Right renal pelvis (tissue), 4 donors: ENCODE data around the gene GTF2IRD1. TPM values are rescaled to one million over a fixed set of nuclear protein-coding genes. Genes with fewer than 3 reads are reported as not detected.
"Not testable (repeated sequence)": the region's sequence is repeated elsewhere in the genome, so short reads cannot be mapped to it uniquely, and the experiment has no call there.

ENCODE experiments used
- DNase-seq, 4 donors: peaks; one replicate each; pipeline ENCODE4 v3.0.0-alpha.2; 2013; ENCODE audit warnings: low read depth in 4 of 4, low spot score in 3 of 4, missing footprints in 1 of 4
- polyA plus RNA-seq, 4 donors: library from polyadenylated mRNA; unstranded; fragments of 120-200 nt; gene quantifications; one replicate each; pipeline ENCODE4 v1.2.1, GENCODE V29; 2013; ENCODE audit not compliant: insufficient read length in 4 of 4

GTF2IRD1 gene
- polyA plus RNA-seq, 4 donors, result 50.6 to 56.2 (median 52.4) TPM

- DNase-seq, result not testable (repeated sequence)
These were observed 99.9 kb downstream of the GTF2IRD1 start for GRCh38 chr7:74553596-74554012.

DNA sequence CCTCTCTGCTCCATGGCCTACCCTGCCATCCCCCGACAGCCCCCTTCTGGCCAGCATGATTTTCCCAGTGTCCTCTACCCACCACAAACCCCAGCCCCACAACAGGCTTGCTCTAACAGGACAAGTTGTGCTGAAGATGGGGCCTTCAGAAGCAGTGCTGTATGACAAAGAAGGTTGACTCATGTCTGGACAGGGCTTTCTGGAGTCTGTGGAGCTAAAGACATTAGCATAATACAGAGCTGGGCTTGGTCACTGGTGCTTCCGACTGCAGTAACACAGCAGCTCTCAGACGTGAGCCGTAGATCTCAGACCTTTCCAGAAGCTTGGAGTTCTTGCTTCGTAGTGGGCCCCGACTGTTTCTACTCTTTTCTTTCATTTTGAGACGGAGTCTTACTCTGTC, 100.5 kb downstream of the GTF2IRD1 start:
- no peak for DNase-seq

DNA sequence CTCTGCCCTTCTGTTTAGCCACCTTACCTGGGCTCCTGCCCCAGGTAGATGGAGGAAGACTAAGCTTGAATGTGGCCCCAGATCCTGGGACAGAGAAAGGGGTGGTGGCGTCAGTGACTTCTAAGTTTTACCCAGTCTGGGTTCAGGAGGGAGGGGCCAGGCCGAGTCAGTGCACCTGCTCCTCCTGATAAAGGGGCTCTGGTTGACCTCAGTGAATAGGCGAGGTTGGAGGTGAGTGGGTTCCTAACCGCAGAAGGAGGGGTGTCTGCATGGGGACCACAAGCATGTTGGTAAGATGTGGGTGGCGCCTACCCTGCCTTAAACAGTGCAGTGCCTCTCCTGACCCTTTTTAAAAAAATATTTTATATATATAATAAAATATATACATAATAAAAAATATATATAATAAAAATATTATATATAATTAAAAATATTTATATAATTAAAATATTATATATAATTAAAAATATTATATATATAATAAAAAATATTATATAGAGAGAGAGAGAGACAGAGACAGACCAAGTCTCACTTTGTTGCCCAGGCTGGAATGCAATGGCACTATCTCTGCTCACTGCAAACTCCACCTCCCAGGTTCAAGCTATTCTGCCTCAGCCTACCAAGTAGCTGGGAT, 106.5 kb downstream of the GTF2IRD1 start:
- no peak for DNase-seq

- no peak for DNase-seq
These were observed 108.3 kb downstream of the GTF2IRD1 start for GRCh38 chr7:74561898-74562613.

DNA sequence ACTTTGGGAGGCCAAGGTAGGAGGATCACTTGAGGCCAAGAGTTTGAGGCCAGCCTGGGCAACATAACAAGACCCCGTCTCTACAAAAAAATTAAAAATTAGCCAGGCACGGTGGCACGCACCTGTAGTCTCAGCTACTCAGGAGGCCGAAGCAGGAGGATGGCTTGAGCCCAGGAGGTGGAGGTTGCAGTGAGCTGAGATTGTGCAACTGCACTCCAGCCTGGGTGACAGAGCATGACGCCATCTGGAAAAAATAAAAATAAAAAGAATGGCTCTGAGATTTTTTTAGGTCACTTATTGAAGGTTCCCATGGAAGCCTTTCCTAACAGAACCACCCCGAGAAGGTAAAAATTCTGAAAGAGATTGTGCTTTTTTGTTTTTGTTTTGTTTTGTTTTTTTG, 109.9 kb downstream of the GTF2IRD1 start:
- not testable (repeated sequence) for DNase-seq

DNA sequence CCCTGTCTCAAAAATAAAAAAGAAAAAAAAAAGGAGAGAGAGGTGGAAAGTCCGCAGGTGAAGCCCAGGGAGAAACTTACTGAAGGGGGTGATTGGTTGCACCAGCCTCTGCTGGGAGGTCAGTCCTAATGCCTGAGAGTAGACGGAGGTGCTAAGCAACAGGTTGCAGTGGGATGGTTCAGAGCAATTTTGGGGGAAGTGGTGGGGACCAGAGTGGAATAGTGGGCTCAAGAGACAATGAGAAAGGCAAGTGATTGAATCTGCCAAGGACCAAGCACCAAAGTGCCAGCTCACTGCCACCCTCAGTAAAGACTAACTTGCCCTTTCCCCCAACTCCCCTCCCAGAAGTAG, 113.6 kb downstream of the GTF2IRD1 start:
- DNase-seq, result no peak

DNA sequence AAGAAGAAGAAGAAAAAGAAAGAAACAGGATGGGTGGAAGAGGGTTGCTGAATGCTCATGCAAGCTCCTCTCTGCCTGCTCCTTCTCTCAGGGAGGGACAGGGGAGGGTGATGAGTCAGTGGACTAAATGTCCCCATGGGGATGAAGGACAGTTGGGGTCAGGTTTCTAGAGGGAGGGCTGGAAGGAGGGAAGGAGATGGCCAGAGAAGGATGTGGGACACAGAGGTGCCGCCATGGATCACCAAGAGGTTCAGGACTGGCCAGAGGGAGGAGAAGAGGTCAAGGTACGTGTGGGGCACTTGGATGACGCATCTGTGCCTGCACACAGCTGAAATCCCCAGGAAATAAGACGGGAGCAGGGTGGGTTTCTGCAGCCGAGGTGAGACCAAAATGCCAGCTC, 115.0 kb downstream of the GTF2IRD1 start:
- no peak for DNase-seq

DNA sequence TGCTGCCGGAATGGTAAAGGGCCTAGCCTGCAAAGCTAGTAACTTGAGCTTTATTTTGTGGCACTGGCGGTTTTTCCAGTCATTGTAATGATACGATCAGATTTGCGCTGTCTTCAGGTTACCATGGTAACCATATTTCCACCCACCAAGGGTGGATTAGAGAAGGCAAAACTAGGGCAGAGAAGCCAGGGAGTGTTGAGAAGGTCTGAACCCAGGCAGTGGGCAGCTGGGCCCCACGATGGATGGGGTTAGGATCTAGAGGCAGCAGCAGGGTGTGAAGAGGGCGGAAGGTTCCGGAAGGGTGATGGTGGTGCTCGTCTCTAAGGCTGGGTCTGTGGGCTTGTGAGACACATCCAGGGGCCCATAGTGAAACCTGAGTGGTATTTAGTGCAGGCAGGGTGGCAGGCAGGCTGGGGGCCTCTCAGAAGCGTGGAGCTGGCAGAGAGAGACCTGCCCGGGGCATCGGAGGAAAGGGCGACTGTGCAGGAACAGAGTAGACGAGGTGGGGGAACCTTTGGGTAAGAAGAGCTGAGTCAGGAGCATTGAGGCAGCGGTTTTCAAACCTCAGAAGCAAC, 115.9 kb downstream of the GTF2IRD1 start:
- no peak for DNase-seq

GRCh38 chr7:74570533-74571156, 116.9 kb downstream of the GTF2IRD1 start:
- no peak for DNase-seq

- no peak for DNase-seq
These were observed 118.7 kb downstream of the GTF2IRD1 start for GRCh38 chr7:74572301-74572979.

GRCh38 chr7:74573512-74573911, 119.8 kb downstream of the GTF2IRD1 start:
- DNase-seq, result no peak

- DNase-seq, result no peak
These were observed 121.5 kb downstream of the GTF2IRD1 start for GRCh38 chr7:74575083-74575784.

- no peak for DNase-seq
These were observed 122.1 kb downstream of the GTF2IRD1 start for GRCh38 chr7:74575811-74576210.

DNA sequence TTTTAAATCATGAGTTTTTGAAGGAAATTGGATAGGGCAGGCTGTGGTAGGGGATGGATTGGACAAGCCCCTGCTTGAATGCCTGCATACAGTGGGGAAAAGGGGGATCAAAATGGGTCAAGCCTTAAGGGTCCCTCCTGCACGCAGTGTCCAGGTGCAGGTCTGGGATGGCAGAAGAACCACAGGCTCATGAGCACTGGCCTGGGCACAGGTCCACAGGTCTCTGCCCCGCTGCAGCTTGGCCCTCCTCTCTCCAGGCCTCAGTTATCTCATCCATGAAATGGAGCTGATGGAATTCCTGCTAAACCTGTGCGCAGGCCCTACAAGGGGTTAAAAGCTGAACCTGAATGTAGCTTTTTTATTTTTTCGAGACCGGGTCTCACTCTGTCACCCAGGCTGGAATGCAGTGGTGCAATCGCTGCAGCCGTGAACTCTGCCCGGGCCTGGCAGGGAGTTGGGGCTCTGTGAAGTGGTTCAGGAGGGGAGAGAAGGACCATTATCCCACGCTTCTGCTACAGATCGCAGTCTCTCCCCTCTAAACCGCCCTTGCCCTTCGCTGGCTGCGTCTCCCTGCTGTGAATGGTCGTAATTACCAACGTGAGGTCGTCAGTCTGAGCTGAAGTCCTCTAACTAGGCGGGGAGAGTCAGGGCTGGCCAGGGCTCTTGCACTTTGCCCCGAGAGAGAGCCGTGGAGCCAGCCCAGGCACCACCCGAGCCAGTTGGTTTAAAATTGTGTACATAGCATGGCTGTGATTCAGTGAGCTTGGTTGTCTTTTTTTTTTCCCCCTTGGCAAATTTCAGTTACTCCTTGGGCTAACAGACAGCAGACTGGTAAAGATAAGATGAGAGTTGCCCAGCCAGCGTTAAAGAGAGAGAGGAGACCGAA, 126.3 kb downstream of the GTF2IRD1 start:
- DNase-seq, result no peak

DNA sequence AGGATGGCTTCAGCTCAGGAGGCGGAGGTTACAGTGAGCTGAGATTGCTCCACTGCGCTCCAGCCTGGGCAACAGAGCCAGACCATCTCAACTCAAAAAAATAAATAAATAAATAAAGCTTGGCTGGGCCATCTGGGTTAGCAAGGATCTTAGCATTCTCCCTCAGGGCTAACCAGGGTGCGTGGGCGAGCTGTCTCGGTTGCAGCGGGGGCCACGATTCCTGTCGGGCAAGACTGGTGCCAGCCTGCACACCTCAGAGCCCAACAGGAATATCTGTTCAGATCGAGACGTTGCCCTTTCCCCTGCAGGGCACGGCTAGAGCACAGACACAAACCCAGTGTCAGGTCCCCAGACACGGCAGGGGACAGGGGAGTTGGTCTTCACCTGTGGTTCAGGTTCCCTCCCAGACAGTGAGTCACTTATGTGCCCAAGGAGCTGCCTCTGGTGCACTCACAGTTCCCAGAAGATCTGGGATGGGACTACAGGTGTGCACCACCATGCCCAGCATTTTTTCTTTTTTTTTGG, 128.3 kb downstream of the GTF2IRD1 start:
- no peak for DNase-seq

DNA sequence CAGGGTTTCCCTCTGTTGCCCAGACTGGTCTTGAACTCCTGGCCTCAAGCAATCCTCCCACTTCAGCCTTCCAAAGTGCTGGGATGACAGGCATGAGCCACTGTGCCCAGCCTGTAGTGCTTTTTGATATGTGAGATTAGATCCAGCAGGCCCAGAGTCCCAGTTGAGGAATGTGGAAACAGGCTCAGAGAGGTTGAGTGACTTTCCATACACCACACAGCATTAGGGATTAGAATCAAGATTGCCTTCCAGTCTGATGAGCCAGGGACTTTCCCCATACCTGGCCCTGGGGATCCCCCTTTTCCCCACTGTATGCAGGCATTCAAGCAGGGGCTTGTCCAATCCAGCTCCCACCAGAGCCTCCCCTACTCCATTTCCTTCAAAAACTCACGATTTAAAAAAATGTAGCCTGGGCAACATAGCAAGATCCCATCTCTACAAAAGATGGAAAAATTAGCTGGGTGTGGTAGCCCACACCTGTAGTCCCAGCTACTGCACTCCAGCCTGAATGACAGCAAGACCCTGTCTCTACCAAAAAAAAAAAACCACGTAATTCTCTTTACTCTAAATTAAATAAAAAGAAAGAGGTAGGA, 128.8 kb downstream of the GTF2IRD1 start:
- no peak for DNase-seq

DNA sequence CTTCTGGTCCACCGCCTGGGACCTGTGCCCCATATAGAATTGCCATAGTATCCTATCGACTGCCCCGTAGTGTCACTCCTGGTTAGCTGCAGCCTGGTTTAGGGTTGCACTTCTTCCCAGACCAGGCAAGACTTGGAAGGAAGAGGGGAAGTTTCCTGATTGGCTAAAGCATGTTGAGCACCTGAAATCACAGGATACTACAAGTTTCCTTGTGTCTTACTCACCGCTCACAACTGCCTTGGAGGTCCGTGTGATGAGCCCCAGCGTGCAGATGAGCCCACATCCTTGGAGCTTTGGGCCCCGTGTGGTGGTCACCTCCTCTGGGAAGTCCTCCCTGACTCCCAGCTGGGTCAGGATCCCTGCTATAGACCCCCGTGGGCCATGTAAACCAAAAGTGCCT, 129.9 kb downstream of the GTF2IRD1 start:
- no peak for DNase-seq

DNA sequence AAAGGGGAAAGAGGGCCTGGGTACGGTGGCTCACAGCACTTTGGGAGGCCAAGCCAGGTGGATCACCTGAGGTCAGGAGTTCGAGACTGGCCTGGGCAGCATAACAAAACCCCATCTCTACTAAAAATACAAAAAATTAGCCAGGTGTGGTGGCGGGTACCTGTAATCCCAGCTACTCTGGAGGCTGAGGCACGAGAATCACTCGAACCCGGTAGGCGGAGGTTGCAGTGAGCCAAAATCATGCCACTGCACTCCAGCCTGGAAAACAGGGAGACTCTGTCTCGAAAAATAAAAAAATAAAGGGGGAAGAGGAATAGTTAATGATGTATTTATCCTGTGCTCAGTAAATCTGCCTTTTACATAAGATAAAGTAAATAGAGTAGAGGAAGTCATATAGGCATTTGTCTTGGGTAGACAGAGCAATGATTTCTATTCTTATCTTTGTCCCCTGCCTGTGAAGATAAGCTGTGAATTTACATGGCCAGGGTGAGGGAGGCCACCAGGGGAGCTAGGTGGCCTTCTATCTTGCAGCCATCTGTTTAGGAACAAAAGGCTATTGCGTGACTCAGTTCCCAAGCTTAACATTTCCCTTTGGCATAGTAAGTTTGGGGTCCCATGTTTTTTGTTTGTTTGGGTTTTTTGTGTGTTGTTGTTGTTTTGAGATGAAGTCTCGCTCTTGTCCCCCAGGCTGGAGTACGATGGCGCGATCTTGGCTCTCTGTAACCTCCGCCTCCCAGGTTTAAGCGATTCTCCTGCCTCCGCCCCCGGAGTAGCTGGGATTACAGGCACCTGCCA, 130.7 kb downstream of the GTF2IRD1 start:
- DNase-seq, result no peak
